HCT116 (cell line): ENCODE data around the gene POR. TPM values are rescaled to one million over a fixed set of nuclear protein-coding genes. Genes with fewer than 3 reads are reported as not detected.

Experiments used
- ATAC-seq: fragments of 200-7000 bp; cut with Tn5 transposase; 2 replicates; pipeline ENCODE4 v1.9.1; 2020; ENCODE audit warnings: mild to moderate bottlenecking, moderate library complexity
- BruUV-seq: library from RNA; stranded (reverse); fragments of 400-500 nt; replicated peaks from 2 replicates; lab custom pipeline; 2021; lab: Mats Ljungman, UMichigan
- CTCF ChIA-PET: fragments of 300-600 bp; sonication (Branson Sonifier 250); formaldehyde crosslinking; loops from one replicate; lab custom pipeline; 2021; ENCODE audit warnings: antibody characterized with exemption; lab: Charles Lee
- POLR2A ChIA-PET: fragments of 300-600, 350-600 bp; sonication (Branson Sonifier 250); formaldehyde crosslinking; loops from one replicate; lab custom pipeline; 2021; ENCODE audit warnings: antibody characterized with exemption; lab: Charles Lee
- RAD21 ChIA-PET, 2 experiments: fragments of 300-600 bp; sonication (Branson Sonifier 250); formaldehyde crosslinking; loops; one replicate each; lab custom pipeline; 2023; ENCODE audit warnings: low total read pairs in 2 of 2; ENCODE audit not compliant: uncharacterized antibody in 2 of 2, unreplicated experiment in 2 of 2, low non-redundant PET in 1 of 2; lab: Charles Lee
- DNase-seq: peaks from one replicate; pipeline ENCODE4 v3.0.0-alpha.2; 2010; ENCODE audit warnings: low read depth, low spot score
- H2AFZ ChIP-seq: fragments of 200-600 bp; shearing (Covaris generic), sonication (generic); 2 replicates; pipeline ENCODE4 v1.6.1; 2017; ENCODE audit warnings: low read depth, mixed run types, mixed read lengths, antibody characterized with exemption, low read length; ENCODE audit not compliant: poor library complexity, severe bottlenecking
- H3K27ac ChIP-seq: 2 replicates; pipeline ENCODE4 v1.5.1; 2012; ENCODE audit warnings: low read depth, low read length
- H3K27me3 ChIP-seq: fragments of 200-600 bp; sonication (generic); 2 replicates; pipeline ENCODE4 v1.6.1; 2016; ENCODE audit warnings: mixed run types, low read length, mixed read lengths; ENCODE audit not compliant: insufficient read depth
- H3K36me3 ChIP-seq, 2 experiments: fragments of 200-500 bp in 1 of 2; fragments of 200-600 bp in 1 of 2; sonication (Bioruptor generic) in 1 of 2; sonication (generic) in 1 of 2; 2 replicates each; pipeline versions ENCODE4 v1.5.1 to v1.6.1; 2014 to 2016; ENCODE audit warnings: low read length in 2 of 2, inconsistent platforms in 1 of 2, mixed read lengths in 1 of 2, mixed run types in 1 of 2; ENCODE audit not compliant: insufficient read depth in 2 of 2, control insufficient read depth in 1 of 2
- H3K4me1 ChIP-seq, 2 experiments: fragments of 200-600 bp in 1 of 2; sonication (generic) in 1 of 2; 2 replicates each; pipeline versions ENCODE4 v1.5.1 to v1.6.1; 2012 to 2017; ENCODE audit warnings: low read length in 2 of 2, inconsistent platforms in 1 of 2, mild to moderate bottlenecking in 1 of 2, mixed read lengths in 1 of 2, mixed run types in 1 of 2, moderate library complexity in 1 of 2; ENCODE audit not compliant: insufficient read depth in 2 of 2, control insufficient read depth in 1 of 2
- H3K4me2 ChIP-seq: fragments of 200-600 bp; sonication (generic); 2 replicates; pipeline ENCODE4 v1.6.1; 2017; ENCODE audit warnings: mixed run types, low read length, mixed read lengths
- H3K4me3 ChIP-seq, 2 experiments: fragments of 200-600 bp in 1 of 2; sonication (generic) in 1 of 2; replicated peaks in 1 of 2; 2 replicates each; pipeline ENCODE4 v1.5.1; 2011 to 2016; ENCODE audit warnings: low read length in 2 of 2, control low read depth in 1 of 2, low read depth in 1 of 2, mild to moderate bottlenecking in 1 of 2, mixed read lengths in 1 of 2, mixed run types in 1 of 2
- H3K79me2 ChIP-seq: fragments of 200-600 bp; sonication (generic); 2 replicates; pipeline ENCODE4 v1.6.1; 2017; ENCODE audit warnings: mild to moderate bottlenecking, mixed run types, low read length, moderate library complexity, mixed read lengths; ENCODE audit not compliant: insufficient read depth
- H3K9ac ChIP-seq: fragments of 200-600 bp; sonication (generic); 2 replicates; pipeline ENCODE4 v1.6.1; 2016; ENCODE audit warnings: low read length, mixed read lengths
- H3K9me2 ChIP-seq: fragments of 200-600 bp; sonication (generic), shearing (Covaris generic); 2 replicates; pipeline ENCODE4 v1.6.1; 2017; ENCODE audit warnings: mixed run types, mild to moderate bottlenecking, moderate library complexity; ENCODE audit not compliant: insufficient read depth
- H3K9me3 ChIP-seq, 2 experiments: fragments of 200-500 bp in 1 of 2; fragments of 200-600 bp in 1 of 2; sonication (Bioruptor generic) in 1 of 2; sonication (generic) in 1 of 2; 2 replicates each; pipeline ENCODE4 v1.6.1; 2014 to 2017; ENCODE audit warnings: low read length in 2 of 2, mixed read lengths in 2 of 2, inconsistent platforms in 1 of 2, low read depth in 1 of 2, mild to moderate bottlenecking in 1 of 2, mixed run types in 1 of 2, moderate library complexity in 1 of 2; ENCODE audit not compliant: control insufficient read depth in 1 of 2, insufficient read depth in 1 of 2
- H4K20me1 ChIP-seq: fragments of 200-600 bp; sonication (generic), shearing (Covaris generic); 2 replicates; pipeline ENCODE4 v1.6.1; 2017; ENCODE audit warnings: mixed run types, mild to moderate bottlenecking, moderate library complexity; ENCODE audit not compliant: insufficient read depth
- CEBPB ChIP-seq: IDR thresholded peaks from 2 replicates; pipeline ENCODE4 v1.6.1; 2012; ENCODE audit warnings: low read depth
- EGR1 ChIP-seq: IDR thresholded peaks from 2 replicates; pipeline ENCODE4 v1.6.1; 2012; ENCODE audit warnings: low read depth
- EZH2 ChIP-seq: fragments of 200-600 bp; sonication (generic); IDR thresholded peaks from 2 replicates; pipeline ENCODE4 v1.6.1; 2017; ENCODE audit warnings: antibody characterized with exemption, mixed run types
- POLR2AphosphoS5 ChIP-seq: IDR thresholded peaks from 2 replicates; pipeline ENCODE4 v1.6.1; 2011; ENCODE audit warnings: mild to moderate bottlenecking, low read depth, low read length, moderate library complexity
- RAD21 ChIP-seq: IDR thresholded peaks from 2 replicates; pipeline ENCODE4 v1.6.1; 2012; ENCODE audit warnings: low read depth, mild to moderate bottlenecking
- SIN3A ChIP-seq: IDR thresholded peaks from 2 replicates; pipeline ENCODE4 v1.6.1; 2012; ENCODE audit warnings: low read depth
- SP1 ChIP-seq: IDR thresholded peaks from 2 replicates; pipeline ENCODE4 v1.6.1; 2012; ENCODE audit warnings: low read depth
- SRF ChIP-seq: IDR thresholded peaks from 2 replicates; pipeline ENCODE4 v1.6.1; 2012; ENCODE audit warnings: low read depth
- ZNF274 ChIP-seq: fragments of 200-500 bp; sonication (Bioruptor generic); IDR thresholded peaks from 2 replicates; pipeline ENCODE4 v1.6.1; 2014; ENCODE audit warnings: mild to moderate bottlenecking, low read depth, low read length, inconsistent platforms
- intact Hi-C: fragments of 100-400 bp; cut with micrococcal nuclease; formaldehyde crosslinking; loops from 2 replicates; pipeline ENCODE4 v1.10.0; 2022
- total RNA-seq: library from RNA; stranded (reverse); gene quantifications from one replicate; pipeline ENCODE4 v1.2.1, GENCODE V29; 2021; ENCODE audit not compliant: unreplicated experiment
- TF ChIP-seq, protein P1 (sequence below), 3 experiments: fragments of 200-600 bp in 1 of 3; sonication (generic) in 1 of 3; IDR thresholded peaks in 2 of 3; conservative IDR thresholded peaks in 1 of 3; 2 replicates each; pipeline ENCODE4 v1.5.1; 2012 to 2017; ENCODE audit warnings: low read depth in 2 of 3, low read length in 2 of 3, antibody characterized with exemption in 1 of 3, borderline replicate concordance in 1 of 3, control low read depth in 1 of 3, mild to moderate bottlenecking in 1 of 3, mixed read lengths in 1 of 3, mixed run types in 1 of 3, moderate library complexity in 1 of 3; ENCODE audit not compliant: insufficient read depth in 1 of 3
- TF ChIP-seq, protein P2 (sequence below): IDR thresholded peaks from 2 replicates; pipeline ENCODE4 v1.6.1; 2012
- TF ChIP-seq, protein P3 (sequence below): IDR thresholded peaks from 2 replicates; pipeline ENCODE4 v1.6.1; 2012

The POR gene
- total RNA-seq, 1 experiment from 2014 or later = 120 TPM

DNA sequence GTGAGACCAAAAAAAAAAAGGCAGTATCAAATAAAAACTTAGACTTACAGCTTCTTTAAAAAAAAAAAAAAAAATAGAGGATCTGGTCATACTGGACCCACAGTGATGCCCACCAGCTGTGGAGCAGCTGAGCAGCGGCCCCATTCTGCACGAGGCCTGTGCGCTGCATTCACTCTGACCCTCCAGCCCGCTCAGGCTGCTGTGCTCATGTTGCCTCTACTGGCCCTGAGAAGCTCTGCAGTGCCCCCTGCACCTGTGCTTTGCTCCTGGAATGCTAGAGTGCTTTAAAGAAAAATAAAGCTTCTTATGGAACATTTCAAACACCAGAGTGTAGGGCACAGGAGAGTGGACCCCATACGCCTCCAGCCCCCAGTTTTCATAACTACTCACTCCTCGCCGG lies 46.3 kb downstream of the POR start:
- Histone ChIP-seq H3K9me3 (no peaks in the 10 kb centered on the region), H3K27me3 (no peaks in the 10 kb centered on the region), H2AFZ (no peak overlapping the region), H3K9me2 (no peaks in the 10 kb centered on the region), H3K9ac (no peak overlapping the region), H3K27ac (no peak overlapping the region), H3K4me2 (no peak overlapping the region), H3K79me2 (no peaks in the 10 kb centered on the region), H3K4me1 (peaks cover 8 to 15% of the 10 kb centered on the region in 2 experiments; a peak in 3 of 4 replicates), H4K20me1 (no peaks in the 10 kb centered on the region), H3K4me3 (no peak overlapping the region), H3K36me3 (peaks cover 2 to 5% of the 10 kb centered on the region in 2 experiments; a peak in 2 of 4 replicates)
- DNase-seq = no peak
- CTCF ChIA-PET = no interaction called here
- POLR2A ChIA-PET = no interaction called here
- intact Hi-C loops = no loop called here
- RAD21 ChIA-PET = no interaction called here
- TF ChIP-seq, protein P1, sequence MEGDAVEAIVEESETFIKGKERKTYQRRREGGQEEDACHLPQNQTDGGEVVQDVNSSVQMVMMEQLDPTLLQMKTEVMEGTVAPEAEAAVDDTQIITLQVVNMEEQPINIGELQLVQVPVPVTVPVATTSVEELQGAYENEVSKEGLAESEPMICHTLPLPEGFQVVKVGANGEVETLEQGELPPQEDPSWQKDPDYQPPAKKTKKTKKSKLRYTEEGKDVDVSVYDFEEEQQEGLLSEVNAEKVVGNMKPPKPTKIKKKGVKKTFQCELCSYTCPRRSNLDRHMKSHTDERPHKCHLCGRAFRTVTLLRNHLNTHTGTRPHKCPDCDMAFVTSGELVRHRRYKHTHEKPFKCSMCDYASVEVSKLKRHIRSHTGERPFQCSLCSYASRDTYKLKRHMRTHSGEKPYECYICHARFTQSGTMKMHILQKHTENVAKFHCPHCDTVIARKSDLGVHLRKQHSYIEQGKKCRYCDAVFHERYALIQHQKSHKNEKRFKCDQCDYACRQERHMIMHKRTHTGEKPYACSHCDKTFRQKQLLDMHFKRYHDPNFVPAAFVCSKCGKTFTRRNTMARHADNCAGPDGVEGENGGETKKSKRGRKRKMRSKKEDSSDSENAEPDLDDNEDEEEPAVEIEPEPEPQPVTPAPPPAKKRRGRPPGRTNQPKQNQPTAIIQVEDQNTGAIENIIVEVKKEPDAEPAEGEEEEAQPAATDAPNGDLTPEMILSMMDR (IDR thresholded peaks at IDR 0.05 in 2 of 3, conservative IDR thresholded peaks at IDR 0.05 in 1 of 3; ENCODE audit: borderline replicate concordance in 1 of 3, insufficient read depth in 1 of 3, low read depth in 2 of 3, low read length in 2 of 3) = peak in 2 of 3 experiments; percentile 29 to 31; a peak in 3 of 6 replicates
- TF ChIP-seq EZH2 (no peak), RAD21 (peak; percentile 45), SRF (no peak)
- BruUV-seq = no TSS peak
- ATAC-seq = peak; percentile 79

DNA sequence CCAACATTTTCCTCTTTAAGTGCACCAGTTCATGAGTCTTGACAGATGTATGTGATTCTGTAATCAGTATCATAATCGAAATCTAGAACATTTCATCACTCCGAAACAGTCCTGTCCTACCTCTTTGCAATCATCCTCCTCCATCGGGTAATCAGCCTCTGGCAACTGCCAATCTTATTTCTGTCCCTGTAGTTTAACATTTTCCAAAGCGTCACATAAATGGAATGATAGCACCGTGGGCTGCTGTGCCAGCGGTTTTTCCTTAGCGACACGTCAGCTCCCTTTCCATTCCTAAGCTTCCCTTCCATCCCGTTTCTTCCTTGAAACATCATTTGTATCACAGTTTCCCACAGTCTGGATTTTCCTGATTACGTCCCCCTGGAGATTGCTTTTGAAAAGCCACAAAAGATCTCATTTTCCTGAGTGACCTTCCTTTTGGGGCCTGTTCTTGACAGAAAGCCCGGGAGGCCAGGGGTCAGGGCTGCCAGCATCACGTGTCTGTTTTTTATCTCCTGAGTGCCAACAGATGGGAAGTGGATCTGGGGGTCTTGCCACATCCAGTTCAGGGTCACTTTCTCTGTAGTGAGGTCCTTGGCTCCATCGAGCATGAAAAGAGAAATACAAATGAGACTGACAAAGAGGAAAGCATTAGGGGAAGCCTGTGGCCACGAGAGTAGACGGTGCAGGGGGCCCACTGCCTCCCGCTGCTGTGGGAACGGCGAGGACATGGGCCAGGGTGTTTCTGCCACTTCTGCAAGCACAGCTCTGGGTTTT lies 47.8 kb downstream of the POR start:
- ATAC-seq (no peak), DNase-seq (no peak)
- H3K9me3 ChIP-seq = no peaks in the 10 kb centered on the region
- CTCF ChIA-PET = no interaction called here
- intact Hi-C loops = no loop called here
- H3K27ac ChIP-seq = no peak overlapping the region
- H3K9ac ChIP-seq = no peak overlapping the region
- no peaks in the 10 kb centered on the region for H3K27me3 ChIP-seq
- no TSS peak for BruUV-seq
- RAD21 ChIA-PET = no interaction called here
- TF ChIP-seq POLR2AphosphoS5 (no peak), SP1 (no peak), EGR1 (no peak), CEBPB (no peak), SIN3A (no peak), ZNF274 (no peak)
- TF ChIP-seq, protein P2, sequence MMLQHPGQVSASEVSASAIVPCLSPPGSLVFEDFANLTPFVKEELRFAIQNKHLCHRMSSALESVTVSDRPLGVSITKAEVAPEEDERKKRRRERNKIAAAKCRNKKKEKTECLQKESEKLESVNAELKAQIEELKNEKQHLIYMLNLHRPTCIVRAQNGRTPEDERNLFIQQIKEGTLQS = no peak
- TF ChIP-seq, protein P3, sequence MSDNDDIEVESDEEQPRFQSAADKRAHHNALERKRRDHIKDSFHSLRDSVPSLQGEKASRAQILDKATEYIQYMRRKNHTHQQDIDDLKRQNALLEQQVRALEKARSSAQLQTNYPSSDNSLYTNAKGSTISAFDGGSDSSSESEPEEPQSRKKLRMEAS = no peak
- no peaks in the 10 kb centered on the region for H4K20me1 ChIP-seq
- no peak overlapping the region for H3K4me2 ChIP-seq
- peaks cover 0 to under 1% of the 10 kb centered on the region in 2 experiments; a peak in 1 of 4 replicates for H3K4me1 ChIP-seq
- peaks cover 1 to 2% of the 10 kb centered on the region in 2 experiments; a peak in 2 of 4 replicates for H3K36me3 ChIP-seq
- no peaks in the 10 kb centered on the region for H3K79me2 ChIP-seq
- POLR2A ChIA-PET = no interaction called here
- H2AFZ ChIP-seq = no peak overlapping the region
- no peaks in the 10 kb centered on the region for H3K9me2 ChIP-seq
- H3K4me3 ChIP-seq = no peak overlapping the region
